Transverse colon (tissue), 4 donors: ENCODE measurements around the gene TMBIM1. TPM values are rescaled to one million over a fixed set of nuclear protein-coding genes. Genes with fewer than 3 reads are reported as not detected.

Experiments
- DNase-seq: peaks from one replicate; pipeline ENCODE4 v3.0.0-alpha.2; 2019
- H3K27ac ChIP-seq, 4 donors: fragments of 200-600 bp; sonication (generic); 2 replicates each; pipeline ENCODE4 v1.5.1; 2016 to 2018; ENCODE audit warnings: inconsistent platforms in 4 of 4
- H3K27me3 ChIP-seq: fragments of 200-600 bp; sonication (generic); 2 replicates; pipeline ENCODE4 v1.5.1; 2017; ENCODE audit warnings: inconsistent platforms
- H3K36me3 ChIP-seq, 4 donors: fragments of 200-600 bp; sonication (generic); 2 replicates each; pipeline ENCODE4 v1.5.1; 2017 to 2019; ENCODE audit warnings: inconsistent platforms in 4 of 4
- H3K4me1 ChIP-seq, 4 donors: fragments of 200-600 bp; sonication (generic); 2 replicates each; pipeline ENCODE4 v1.5.1; 2017 to 2020; ENCODE audit warnings: inconsistent platforms in 4 of 4
- H3K4me3 ChIP-seq, 4 donors: fragments of 200-600 bp; sonication (generic); 1 replicate in 1 of 4; 2 replicates in 3 of 4; pipeline versions ENCODE4 v1.5.1 to v1.6.1; 2017 to 2019; ENCODE audit warnings: inconsistent platforms in 4 of 4
- H3K9me3 ChIP-seq, 2 donors: fragments of 200-600 bp; sonication (generic); 2 replicates each; pipeline ENCODE4 v1.5.1; 2017 to 2019; ENCODE audit warnings: inconsistent platforms in 2 of 2
- CTCF ChIP-seq, 5 experiments: fragments of 200-600 bp in 3 of 5; fragments of 450-650 bp in 2 of 5; sonication (generic) in 3 of 5; IDR thresholded peaks; 1 replicate in 2 of 5; 2 replicates in 3 of 5; pipeline ENCODE4 v1.5.1; 2016 to 2017; ENCODE audit warnings: antibody characterized with exemption in 5 of 5, inconsistent platforms in 3 of 5, mild to moderate bottlenecking in 2 of 5, moderate library complexity in 1 of 5
- EP300 ChIP-seq: sonication (generic); formaldehyde crosslinking; IDR thresholded peaks from one replicate; pipeline ENCODE4 v1.6.1; 2017; ENCODE audit warnings: antibody characterized with exemption, low read depth
- POLR2A ChIP-seq: fragments of 450-650 bp; IDR thresholded peaks from one replicate; pipeline ENCODE4 v1.6.1; 2016; ENCODE audit warnings: antibody characterized with exemption, mild to moderate bottlenecking, moderate library complexity
- POLR2AphosphoS5 ChIP-seq, 3 donors: sonication (generic); formaldehyde crosslinking; IDR thresholded peaks; one replicate each; pipeline ENCODE4 v1.6.1; 2016; ENCODE audit warnings: antibody characterized with exemption in 3 of 3
- WGBS, 2 donors: methylation state at CpG; one replicate each; pipeline ENCODE4 v1.1.5; 2018; ENCODE audit warnings: low coverage in 1 of 2; 5-methylcytosine and 5-hydroxymethylcytosine counted together
- in situ Hi-C, 4 donors: fragments of 200-750 bp; cut with MboI; loops; one replicate each; pipeline versions ENCODE4 v1.15.0 to v1.15.1; 2017; ENCODE audit warnings: low sequenced_read_pairs in 3 of 4, low pct_ligation_motif_present in 1 of 4, low pct_unique_long_range_greater_than_20kb in 1 of 4
- intact Hi-C: fragments of 100-400 bp; cut with DNase I; formaldehyde crosslinking; loops from one replicate; pipeline ENCODE4 v1.15.1; 2023; ENCODE audit warnings: low total_unique reads
- total RNA-seq, 4 donors: library from RNA; depleted of rRNA; stranded (reverse); fragments of >200 nt; gene quantifications; one replicate each; pipeline ENCODE4 v1.1.0, GENCODE V29; 2016

Gene TMBIM1
- total RNA-seq, 4 donors from 2014 or later: 80.0 to 356 (median 200) TPM

GRCh38 chr2:218289639-218290315 is 2.5 kb downstream of the TMBIM1 start:
- intact Hi-C loops: no loop called here
- peaks cover 59 to 89% (median 87%) of the 10 kb centered on the region in 4 donors for H3K4me1 ChIP-seq

GRCh38 chr2:218286570-218287459 is 5.5 kb downstream of the TMBIM1 start:
- peaks cover 0 to under 1% (median 0%) of the 10 kb centered on the region in 4 donors for H3K36me3 ChIP-seq
- intact Hi-C loops: no loop called here
- peak overlapping the region; percentile 96 to 98 (median 98) for H3K27ac ChIP-seq
- peak overlapping the region; percentile 8 to 39 (median 22) for H3K4me3 ChIP-seq
- 0 to 11% methylated on average over 1 to 11 of the region's 11 CpGs for WGBS, 2 donors
- no peaks in the 10 kb centered on the region for H3K27me3 ChIP-seq
- TF ChIP-seq EP300 (peak; percentile 56), CTCF (IDR thresholded peaks at IDR 0.05) (no peak), POLR2A (peak; percentile 87), POLR2AphosphoS5 (IDR thresholded peaks at IDR 0.05) (peak; percentile 88 to 94 (median 88))
- in situ Hi-C loops: loop anchor here in 2 of 4 donors (25.0 kb wide), 1 partner anchor 100 kb away; the partner anchor contains the start of genes CTDSP1 (in 2 of the 2) and SLC11A1 (in 2 of the 2)
- peak; percentile 96 for DNase-seq
- H3K9me3 ChIP-seq: no peaks in the 10 kb centered on the region
- peaks cover 77 to 98% (median 95%) of the 10 kb centered on the region in 4 donors for H3K4me1 ChIP-seq

More at GRCh38 chr2:218289639-218290315, 2.5 kb downstream of the TMBIM1 start:
- TF ChIP-seq POLR2A: peak; percentile 39
- TF ChIP-seq EP300: peak; percentile 71
- peak in 1 of 5 experiments; percentile 26 for TF ChIP-seq CTCF (IDR thresholded peaks at IDR 0.05)
- TF ChIP-seq POLR2AphosphoS5 (IDR thresholded peaks at IDR 0.05): peak; percentile 50 to 61 (median 58)
- in situ Hi-C loops: loop anchor here in 3 of 4 donors (10.0 to 25.0 kb wide), 2 partner anchors 98 to 105 kb away; partner anchors contain the start of genes CTDSP1 (in 3 of the 3) and SLC11A1 (in 2 of the 3)
- no peaks in the 10 kb centered on the region for H3K27me3 ChIP-seq
- WGBS, 2 donors: 0 to 21% methylated on average over 3 to 6 of the region's 6 CpGs
- H3K9me3 ChIP-seq: no peaks in the 10 kb centered on the region
- H3K27ac ChIP-seq: peak overlapping the region; percentile 96 to 98 (median 98)
- H3K36me3 ChIP-seq: no peaks in the 10 kb centered on the region
- no peak for DNase-seq
- peak overlapping the region in 2 of 4 donors; percentile 81 to 88 for H3K4me3 ChIP-seq

- Histone ChIP-seq H3K27me3 (no peaks in the 10 kb centered on the region), H3K27ac (peak overlapping the region; percentile 96 to 98 (median 98)), H3K9me3 (no peaks in the 10 kb centered on the region), H3K4me3 (peak overlapping the region in 2 of 4 donors; percentile 29 to 39), H3K36me3 (peaks cover 0 to 11% (median 5%) of the 10 kb centered on the region in 4 donors), H3K4me1 (peaks cover 73 to 95% (median 92%) of the 10 kb centered on the region in 4 donors)
- WGBS, 2 donors: 41 to 43% methylated on average over 1 to 6 of the region's 6 CpGs
- TF ChIP-seq POLR2A (no peak), EP300 (no peak), POLR2AphosphoS5 (IDR thresholded peaks at IDR 0.05) (peak in 1 of 3 donors; percentile 6), CTCF (IDR thresholded peaks at IDR 0.05) (no peak)
- no peak for DNase-seq
- intact Hi-C loops (no loop called here), in situ Hi-C loops (loop anchor here in 2 of 4 donors (25.0 kb wide), 1 partner anchor 102 kb away; the partner anchor contains the start of genes CTDSP1 (in 2 of the 2) and SLC11A1 (in 2 of the 2))
Measured at GRCh38 chr2:218285604-218286003, 6.7 kb downstream of the TMBIM1 start.
